Calu3 (cell line): ENCODE results near the gene MIA2. TPM values are rescaled to one million over a fixed set of nuclear protein-coding genes. Genes with fewer than 3 reads are reported as not detected.

Experiments used
- BruUV-seq: library from RNA; stranded (reverse); fragments of 400-500 nt; replicated peaks from 2 replicates; lab custom pipeline; 2021; lab: Mats Ljungman, UMichigan
- CTCF ChIA-PET: fragments of 300-600 bp; sonication (Branson Sonifier 250); formaldehyde crosslinking; loops from one replicate; lab custom pipeline; 2022; ENCODE audit warnings: antibody characterized with exemption; lab: Charles Lee
- DNase-seq: peaks from one replicate; pipeline ENCODE4 v3.0.0; 2022
- H3K27ac Mint-ChIP-seq: one replicate; pipeline ENCODE4 v1.8.0; 2022; ENCODE audit warnings: mixed read lengths; ENCODE audit not compliant: unreplicated experiment
- H3K27me3 Mint-ChIP-seq: one replicate; pipeline ENCODE4 v1.8.0; 2022; ENCODE audit warnings: mixed read lengths; ENCODE audit not compliant: unreplicated experiment
- H3K36me3 Mint-ChIP-seq: one replicate; pipeline ENCODE4 v1.8.0; 2022; ENCODE audit warnings: mild to moderate bottlenecking, moderate library complexity, mixed read lengths; ENCODE audit not compliant: insufficient read depth, unreplicated experiment
- H3K4me1 Mint-ChIP-seq: one replicate; pipeline ENCODE4 v1.8.0; 2022; ENCODE audit warnings: mild to moderate bottlenecking, low read depth, mixed read lengths; ENCODE audit not compliant: unreplicated experiment
- H3K4me3 Mint-ChIP-seq: one replicate; pipeline ENCODE4 v1.8.0; 2022; ENCODE audit warnings: mild to moderate bottlenecking, low read depth, moderate library complexity, mixed read lengths; ENCODE audit not compliant: unreplicated experiment
- H3K9me3 Mint-ChIP-seq: one replicate; pipeline ENCODE4 v1.8.0; 2022; ENCODE audit warnings: low read depth, mixed read lengths; ENCODE audit not compliant: unreplicated experiment
- CTCF ChIP-seq: fragments of 200-600 bp; IDR thresholded peaks from one replicate; pipeline ENCODE4 v1.8.0; 2022; ENCODE audit warnings: antibody characterized with exemption; ENCODE audit not compliant: unreplicated experiment
- intact Hi-C: fragments of 100-400 bp; cut with micrococcal nuclease; formaldehyde crosslinking; loops from one replicate; pipeline ENCODE4 v1.10.0; 2022; ENCODE audit not compliant: unreplicated experiment
- total RNA-seq: library from RNA; stranded (reverse); gene quantifications from 2 replicates; pipeline ENCODE4 v1.2.3, GENCODE V29; 2022

MIA2 gene
- total RNA-seq, 1 experiment from 2014 or later = 49.1 TPM

GRCh38 chr14:39370415-39370814, 136.7 kb downstream of the MIA2 start:
- BruUV-seq = no TSS peak
- CTCF ChIA-PET = no interaction called here

GRCh38 chr14:39372656-39373055, 138.9 kb downstream of the MIA2 start:
- intact Hi-C loops = no loop called here
- TF ChIP-seq CTCF = no peak
- CTCF ChIA-PET = no interaction called here
- Mint-ChIP-seq H3K36me3 (no peaks in the 10 kb centered on the region), H3K27ac (no peak overlapping the region), H3K27me3 (no peaks in the 10 kb centered on the region), H3K4me3 (no peak overlapping the region), H3K9me3 (no peaks in the 10 kb centered on the region), H3K4me1 (peaks cover 17% of the 10 kb centered on the region)
- no TSS peak for BruUV-seq
- no peak for DNase-seq

More at GRCh38 chr14:39370415-39370814, 136.7 kb downstream of the MIA2 start:
- no peak for TF ChIP-seq CTCF
- intact Hi-C loops = no loop called here
- Mint-ChIP-seq H3K36me3 (peaks cover 5% of the 10 kb centered on the region), H3K27ac (no peak overlapping the region), H3K27me3 (no peaks in the 10 kb centered on the region), H3K4me1 (peaks cover 9% of the 10 kb centered on the region), H3K9me3 (no peaks in the 10 kb centered on the region), H3K4me3 (no peak overlapping the region)
- no peak for DNase-seq

DNA sequence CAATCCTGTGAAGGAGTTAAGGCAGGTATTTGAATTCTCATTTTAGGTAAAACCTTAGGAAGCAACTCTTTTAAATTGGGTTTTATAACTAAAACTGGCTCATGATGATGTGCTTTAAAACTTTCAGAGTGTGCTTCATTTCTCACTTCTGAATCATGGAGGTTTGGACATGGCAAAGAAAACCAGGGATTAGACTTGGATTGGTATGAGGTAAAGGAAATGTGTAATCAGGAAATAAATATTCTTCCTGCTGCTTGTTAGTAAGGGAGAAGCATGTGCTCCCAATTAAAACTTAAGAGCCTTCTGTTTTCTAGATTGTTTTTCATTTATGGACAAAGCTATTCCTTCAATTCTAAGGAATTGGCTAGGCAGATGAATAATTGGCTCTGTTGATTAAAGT, 141.1 kb downstream of the MIA2 start:
- Mint-ChIP-seq H3K9me3 (no peaks in the 10 kb centered on the region), H3K36me3 (no peaks in the 10 kb centered on the region), H3K4me1 (peaks cover 10% of the 10 kb centered on the region), H3K4me3 (no peak overlapping the region), H3K27ac (no peak overlapping the region), H3K27me3 (no peaks in the 10 kb centered on the region)
- TF ChIP-seq CTCF = no peak
- BruUV-seq = no TSS peak
- CTCF ChIA-PET = no interaction called here
- intact Hi-C loops = no loop called here
- no peak for DNase-seq

- BruUV-seq = no TSS peak
- TF ChIP-seq CTCF = no peak
- peaks cover 10% of the 10 kb centered on the region for H3K4me1 Mint-ChIP-seq
- H3K27ac Mint-ChIP-seq = peak overlapping the region; percentile 35
- H3K4me3 Mint-ChIP-seq = no peak overlapping the region
- H3K9me3 Mint-ChIP-seq = no peaks in the 10 kb centered on the region
- intact Hi-C loops = no loop called here
- no peaks in the 10 kb centered on the region for H3K36me3 Mint-ChIP-seq
- no peak for DNase-seq
- CTCF ChIA-PET = no interaction called here
- H3K27me3 Mint-ChIP-seq = no peaks in the 10 kb centered on the region
Measured at GRCh38 chr14:39376667-39377403, 143.1 kb downstream of the MIA2 start.
